GM12873 (cell line): Measurements from ENCODE around the gene EPHB2.

Experiments
- CTCF ChIP-seq: IDR thresholded peaks from 2 replicates; pipeline ENCODE4 v1.5.1; 2012; ENCODE audit warnings: low read depth, mild to moderate bottlenecking, moderate library complexity, low read length, control low read depth; ENCODE audit not compliant: insufficient read depth; ENCODE audit errors: missing control alignments

Gene EPHB2

GRCh38 chr1:22808676-22809483, 98.2 kb downstream of the EPHB2 start:
- TF ChIP-seq CTCF, result no peak

- no peak for TF ChIP-seq CTCF
Observed at GRCh38 chr1:22809783-22810182, 99.1 kb downstream of the EPHB2 start.

GRCh38 chr1:22810378-22810777, 99.7 kb downstream of the EPHB2 start:
- TF ChIP-seq CTCF, result no peak

GRCh38 chr1:22812092-22812880, 101.6 kb downstream of the EPHB2 start:
- no peak for TF ChIP-seq CTCF

GRCh38 chr1:22812993-22813790, 102.6 kb downstream of the EPHB2 start:
- no peak for TF ChIP-seq CTCF

- no peak for TF ChIP-seq CTCF
Observed at GRCh38 chr1:22814176-22815042, 103.8 kb downstream of the EPHB2 start.
